GM12892 (cell line): ENCODE results near the gene RORB.

Source experiments
- POLR2A ChIP-seq: IDR thresholded peaks from 2 replicates; pipeline ENCODE4 v1.6.1; 2011; ENCODE audit warnings: low read depth, low read length, control low read depth
- POLR2AphosphoS5 ChIP-seq: IDR thresholded peaks from 2 replicates; pipeline ENCODE4 v1.6.1; 2011; ENCODE audit warnings: low read depth, low read length, control low read depth

DNA sequence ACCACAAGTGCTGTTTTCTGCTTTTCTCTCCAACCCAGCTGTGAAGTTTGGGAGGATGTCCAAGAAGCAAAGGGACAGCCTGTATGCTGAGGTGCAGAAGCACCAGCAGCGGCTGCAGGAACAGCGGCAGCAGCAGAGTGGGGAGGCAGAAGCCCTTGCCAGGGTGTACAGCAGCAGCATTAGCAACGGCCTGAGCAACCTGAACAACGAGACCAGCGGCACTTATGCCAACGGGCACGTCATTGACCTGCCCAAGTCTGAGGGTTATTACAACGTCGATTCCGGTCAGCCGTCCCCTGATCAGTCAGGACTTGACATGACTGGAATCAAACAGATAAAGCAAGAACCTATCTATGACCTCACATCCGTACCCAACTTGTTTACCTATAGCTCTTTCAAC is 145.2 kb downstream of the RORB start:
- TF ChIP-seq POLR2A (no peak), POLR2AphosphoS5 (no peak)
